Glutamatergic neuron (in vitro differentiated cells): Measurements from ENCODE around the gene CCNH. TPM values are rescaled to one million over a fixed set of nuclear protein-coding genes. Genes with fewer than 3 reads are reported as not detected.

Experiments
- DNase-seq: peaks from one replicate; pipeline ENCODE4 v3.0.0; 2022
- H3K27ac Mint-ChIP-seq: one replicate; pipeline ENCODE4 v1.8.0; 2020; ENCODE audit warnings: mild to moderate bottlenecking, mixed read lengths, inconsistent platforms; ENCODE audit not compliant: unreplicated experiment
- H3K27me3 Mint-ChIP-seq: one replicate; pipeline ENCODE4 v1.8.0; 2020; ENCODE audit warnings: mild to moderate bottlenecking, moderate library complexity, mixed read lengths, inconsistent platforms; ENCODE audit not compliant: unreplicated experiment
- H3K36me3 Mint-ChIP-seq: one replicate; pipeline ENCODE4 v1.8.0; 2020; ENCODE audit warnings: mild to moderate bottlenecking, mixed read lengths, inconsistent platforms; ENCODE audit not compliant: unreplicated experiment
- H3K4me1 Mint-ChIP-seq: one replicate; pipeline ENCODE4 v1.8.0; 2020; ENCODE audit warnings: mild to moderate bottlenecking, low read depth, mixed read lengths, inconsistent platforms; ENCODE audit not compliant: unreplicated experiment
- H3K4me3 Mint-ChIP-seq: one replicate; pipeline ENCODE4 v1.8.0; 2020; ENCODE audit warnings: mild to moderate bottlenecking, mixed read lengths, inconsistent platforms; ENCODE audit not compliant: unreplicated experiment
- H3K9me3 Mint-ChIP-seq: one replicate; pipeline ENCODE4 v1.8.0; 2020; ENCODE audit warnings: mild to moderate bottlenecking, moderate library complexity, mixed read lengths, inconsistent platforms; ENCODE audit not compliant: unreplicated experiment
- total RNA-seq: library from RNA; stranded (reverse); fragmentation: NEBNext Ultra II Directional; extraction: Animal tissue kit (Norgen Biotek cat#: 25700); gene quantifications from one replicate; pipeline ENCODE4 v1.2.1, GENCODE V29; 2021; ENCODE audit not compliant: unreplicated experiment
- TF ChIP-seq, protein P1 (sequence below): fragments of 200-600 bp; sonication (generic); IDR thresholded peaks from one replicate; pipeline ENCODE4 v1.5.0; 2021; ENCODE audit not compliant: partially characterized antibody, unreplicated experiment

Gene CCNH
- total RNA-seq, 1 donor from 2014 or later, result 40.1 TPM

GRCh38 chr5:87392801-87393200 is 19.9 kb downstream of the CCNH start:
- no peak overlapping the region for H3K4me3 Mint-ChIP-seq
- H3K27me3 Mint-ChIP-seq, result peaks cover 2% of the 10 kb centered on the region
- TF ChIP-seq, protein P1, sequence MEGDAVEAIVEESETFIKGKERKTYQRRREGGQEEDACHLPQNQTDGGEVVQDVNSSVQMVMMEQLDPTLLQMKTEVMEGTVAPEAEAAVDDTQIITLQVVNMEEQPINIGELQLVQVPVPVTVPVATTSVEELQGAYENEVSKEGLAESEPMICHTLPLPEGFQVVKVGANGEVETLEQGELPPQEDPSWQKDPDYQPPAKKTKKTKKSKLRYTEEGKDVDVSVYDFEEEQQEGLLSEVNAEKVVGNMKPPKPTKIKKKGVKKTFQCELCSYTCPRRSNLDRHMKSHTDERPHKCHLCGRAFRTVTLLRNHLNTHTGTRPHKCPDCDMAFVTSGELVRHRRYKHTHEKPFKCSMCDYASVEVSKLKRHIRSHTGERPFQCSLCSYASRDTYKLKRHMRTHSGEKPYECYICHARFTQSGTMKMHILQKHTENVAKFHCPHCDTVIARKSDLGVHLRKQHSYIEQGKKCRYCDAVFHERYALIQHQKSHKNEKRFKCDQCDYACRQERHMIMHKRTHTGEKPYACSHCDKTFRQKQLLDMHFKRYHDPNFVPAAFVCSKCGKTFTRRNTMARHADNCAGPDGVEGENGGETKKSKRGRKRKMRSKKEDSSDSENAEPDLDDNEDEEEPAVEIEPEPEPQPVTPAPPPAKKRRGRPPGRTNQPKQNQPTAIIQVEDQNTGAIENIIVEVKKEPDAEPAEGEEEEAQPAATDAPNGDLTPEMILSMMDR, result no peak
- H3K4me1 Mint-ChIP-seq, result no peaks in the 10 kb centered on the region
- H3K27ac Mint-ChIP-seq, result no peak overlapping the region
- DNase-seq, result no peak
- H3K36me3 Mint-ChIP-seq, result no peaks in the 10 kb centered on the region
- H3K9me3 Mint-ChIP-seq, result peaks cover 1% of the 10 kb centered on the region

DNA sequence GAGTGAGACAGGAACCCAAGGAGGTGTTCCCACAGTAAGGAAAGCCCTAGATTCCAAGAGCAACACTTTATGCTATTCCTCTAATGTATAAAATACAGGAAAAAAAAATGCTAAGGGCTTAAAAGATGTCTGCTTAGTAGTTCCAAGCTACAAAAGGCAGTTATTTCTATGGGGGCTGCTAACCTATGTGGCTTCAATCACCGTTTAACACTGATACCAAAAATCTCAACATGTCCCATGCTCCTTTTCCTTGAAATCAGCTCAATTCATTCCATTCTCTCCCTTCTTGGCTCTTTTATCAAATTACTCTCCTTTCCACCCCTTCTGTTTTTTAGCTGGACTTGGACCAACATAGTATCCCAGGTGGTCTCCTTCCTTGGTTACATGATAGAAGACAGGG is 20.6 kb downstream of the CCNH start:
- Mint-ChIP-seq H3K27me3 (peaks cover 2% of the 10 kb centered on the region), H3K36me3 (no peaks in the 10 kb centered on the region)

GRCh38 chr5:87390576-87391199 is 22.0 kb downstream of the CCNH start:
- peaks cover 1% of the 10 kb centered on the region for H3K9me3 Mint-ChIP-seq
- TF ChIP-seq, protein P1, result no peak
- DNase-seq, result no peak
- no peaks in the 10 kb centered on the region for H3K36me3 Mint-ChIP-seq
- no peaks in the 10 kb centered on the region for H3K4me1 Mint-ChIP-seq
- no peak overlapping the region for H3K4me3 Mint-ChIP-seq
- peaks cover 2% of the 10 kb centered on the region for H3K27me3 Mint-ChIP-seq
- peak overlapping the region; percentile 29 for H3K27ac Mint-ChIP-seq

More for the DNA sequence above, 20.6 kb downstream of the CCNH start:
- Mint-ChIP-seq H3K9me3 (peaks cover 1% of the 10 kb centered on the region), H3K4me1 (no peaks in the 10 kb centered on the region), H3K27ac (no peak overlapping the region), H3K4me3 (no peak overlapping the region)
- no peak for DNase-seq
- TF ChIP-seq, protein P1, result no peak

- no peak overlapping the region for H3K4me3 Mint-ChIP-seq
These were observed 22.7 kb downstream of the CCNH start for GRCh38 chr5:87390075-87390474.

More at GRCh38 chr5:87390075-87390474, 22.7 kb downstream of the CCNH start:
- Mint-ChIP-seq H3K9me3 (peaks cover 1% of the 10 kb centered on the region), H3K27ac (no peak overlapping the region), H3K36me3 (no peaks in the 10 kb centered on the region), H3K27me3 (peaks cover 2% of the 10 kb centered on the region), H3K4me1 (no peaks in the 10 kb centered on the region)
- TF ChIP-seq, protein P1, result no peak
- no peak for DNase-seq
